ENCODE measurements around the gene PLXNA4.

PLXNA4 gene

GRCh38 chr7:132337450-132338080 lies 238.7 kb downstream of the PLXNA4 start:
- H3K27me3 ChIP-seq (ENCODE audit: low read depth): no peaks in the 10 kb centered on the region
- no peaks in the 10 kb centered on the region for H3K4me1 ChIP-seq
- DNase-seq (ENCODE audit: low spot score in 2 of 2): no peak
- in situ Hi-C loops (cut with MboI; ENCODE audit: low sequenced_read_pairs): no loop called here
- H3K9me3 ChIP-seq: no peaks in the 10 kb centered on the region
- H3K4me3 ChIP-seq: no peak overlapping the region
- no peaks in the 10 kb centered on the region for H3K36me3 ChIP-seq (replicated peaks)

DNA sequence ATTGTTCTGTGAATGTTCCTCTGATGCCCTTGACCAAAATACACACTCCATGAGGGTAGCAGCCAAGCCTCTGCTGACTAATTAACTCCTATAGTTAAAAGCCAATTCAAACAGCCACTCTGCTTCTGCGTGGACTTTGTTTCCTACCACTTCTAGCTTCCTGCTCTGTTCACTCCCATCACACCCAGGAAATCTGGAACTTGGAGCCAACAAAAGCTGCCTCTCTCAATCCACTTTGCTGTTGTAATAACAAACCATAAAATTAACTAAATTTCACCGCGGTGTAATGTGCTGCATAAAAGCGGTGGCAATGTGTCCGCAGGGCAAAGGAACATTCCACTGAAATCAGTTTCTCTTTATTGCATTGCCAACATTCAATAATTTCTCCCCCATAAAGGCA lies 239.5 kb downstream of the PLXNA4 start:
- no peak overlapping the region for H3K4me3 ChIP-seq
- in situ Hi-C loops (cut with MboI; ENCODE audit: low sequenced_read_pairs): no loop called here

GRCh38 chr7:132333301-132333700 lies 243.0 kb downstream of the PLXNA4 start:
- Histone ChIP-seq H3K4me1 (no peaks in the 10 kb centered on the region), H3K27me3 (ENCODE audit: low read depth) (peaks cover 2% of the 10 kb centered on the region; the same call in 1 of the 2 replicates), H3K9me3 (no peaks in the 10 kb centered on the region), H3K4me3 (no peak overlapping the region), H3K36me3 (replicated peaks) (no peaks in the 10 kb centered on the region)
- in situ Hi-C loops (cut with MboI; ENCODE audit: low sequenced_read_pairs): no loop called here
- no peak for DNase-seq (ENCODE audit: low spot score in 2 of 2)

More for the DNA sequence above, 239.5 kb downstream of the PLXNA4 start:
- Histone ChIP-seq H3K9me3 (no peaks in the 10 kb centered on the region), H3K4me1 (no peaks in the 10 kb centered on the region), H3K27me3 (ENCODE audit: low read depth) (no peaks in the 10 kb centered on the region; the same call in 1 of the 2 replicates), H3K36me3 (replicated peaks) (no peaks in the 10 kb centered on the region)
- DNase-seq (ENCODE audit: low spot score in 2 of 2): no peak

GRCh38 chr7:132328760-132329159 lies 247.5 kb downstream of the PLXNA4 start:
- DNase-seq (ENCODE audit: low spot score in 2 of 2): no peak
- Histone ChIP-seq H3K9me3 (no peaks in the 10 kb centered on the region), H3K4me3 (no peak overlapping the region), H3K4me1 (no peaks in the 10 kb centered on the region), H3K27me3 (ENCODE audit: low read depth) (peaks cover 2% of the 10 kb centered on the region; the same call in 1 of the 2 replicates), H3K36me3 (replicated peaks) (no peaks in the 10 kb centered on the region)
- in situ Hi-C loops (cut with MboI; ENCODE audit: low sequenced_read_pairs): no loop called here

DNA sequence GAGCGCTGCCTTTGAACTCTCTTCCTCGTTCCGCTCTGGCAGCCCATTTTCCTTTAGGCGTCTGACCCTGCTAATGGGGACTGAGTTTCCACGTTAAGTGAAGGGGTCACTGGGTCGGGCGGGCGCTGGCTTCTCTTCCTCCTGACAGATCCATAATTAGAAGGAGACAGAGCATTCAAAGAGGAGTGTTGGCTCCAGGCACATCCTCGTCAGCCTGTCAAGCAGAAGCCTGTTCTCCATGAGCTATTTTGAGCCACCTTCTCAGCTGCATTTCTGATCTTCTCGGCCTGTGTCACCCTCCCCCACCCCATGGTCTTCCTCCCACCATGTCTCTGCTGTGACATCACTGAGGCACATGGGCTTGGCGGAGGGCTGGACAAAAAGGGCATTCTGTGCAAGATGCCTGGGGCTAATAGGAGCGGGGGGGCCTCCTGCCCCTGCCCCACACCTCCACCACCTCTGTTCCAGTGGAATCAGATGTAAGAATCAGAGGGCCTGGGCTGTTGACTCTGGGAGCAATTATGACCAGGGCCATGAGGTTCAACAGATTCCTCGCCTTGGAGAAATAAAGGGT lies 248.1 kb downstream of the PLXNA4 start:
- Histone ChIP-seq H3K36me3 (replicated peaks) (no peaks in the 10 kb centered on the region), H3K4me1 (no peaks in the 10 kb centered on the region), H3K27me3 (ENCODE audit: low read depth) (peaks cover 2% of the 10 kb centered on the region; the same call in 1 of the 2 replicates), H3K4me3 (no peak overlapping the region), H3K9me3 (no peaks in the 10 kb centered on the region)
- in situ Hi-C loops (cut with MboI; ENCODE audit: low sequenced_read_pairs): no loop called here
- no peak for DNase-seq (ENCODE audit: low spot score in 2 of 2)

DNA sequence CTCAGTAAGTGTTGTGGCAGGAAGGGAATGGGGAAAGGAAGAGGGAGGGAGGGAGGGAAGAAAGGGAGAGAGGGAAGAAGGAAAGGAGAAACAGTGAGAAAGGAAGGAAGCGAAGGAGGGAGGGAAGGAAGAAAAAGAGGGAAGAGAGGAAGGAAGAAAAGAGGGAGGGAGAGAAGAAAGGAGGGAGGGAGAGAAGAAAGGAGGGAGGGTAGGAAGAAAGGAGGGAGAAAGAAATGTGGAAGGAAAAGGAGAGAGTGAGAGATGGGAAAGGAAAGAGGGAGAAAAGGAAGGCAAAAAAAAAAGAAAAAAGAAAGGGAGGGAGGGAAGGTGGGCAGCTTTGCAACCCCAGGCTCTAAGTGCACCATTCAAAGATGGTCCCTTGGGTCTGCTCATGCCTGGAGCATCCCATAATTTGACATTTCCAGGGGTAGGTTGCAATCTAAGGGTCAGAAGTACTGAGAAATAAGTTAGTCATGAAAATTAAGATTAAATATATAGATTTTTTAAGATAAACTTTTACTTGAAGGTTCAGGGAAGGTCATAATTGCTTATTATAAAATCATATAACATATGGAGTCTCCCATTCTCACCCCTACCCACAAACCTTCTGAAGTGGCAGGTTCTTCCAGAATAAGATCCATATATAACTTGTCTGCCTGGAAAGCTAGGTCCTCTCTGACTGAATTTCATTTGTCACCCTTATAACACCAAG lies 249.2 kb downstream of the PLXNA4 start:
- in situ Hi-C loops (cut with MboI; ENCODE audit: low sequenced_read_pairs): no loop called here
- DNase-seq (ENCODE audit: low spot score in 2 of 2): no peak
- Histone ChIP-seq H3K36me3 (replicated peaks) (no peaks in the 10 kb centered on the region), H3K9me3 (no peaks in the 10 kb centered on the region), H3K4me1 (no peaks in the 10 kb centered on the region), H3K27me3 (ENCODE audit: low read depth) (peaks cover 2% of the 10 kb centered on the region; the same call in 1 of the 2 replicates), H3K4me3 (no peak overlapping the region)

DNA sequence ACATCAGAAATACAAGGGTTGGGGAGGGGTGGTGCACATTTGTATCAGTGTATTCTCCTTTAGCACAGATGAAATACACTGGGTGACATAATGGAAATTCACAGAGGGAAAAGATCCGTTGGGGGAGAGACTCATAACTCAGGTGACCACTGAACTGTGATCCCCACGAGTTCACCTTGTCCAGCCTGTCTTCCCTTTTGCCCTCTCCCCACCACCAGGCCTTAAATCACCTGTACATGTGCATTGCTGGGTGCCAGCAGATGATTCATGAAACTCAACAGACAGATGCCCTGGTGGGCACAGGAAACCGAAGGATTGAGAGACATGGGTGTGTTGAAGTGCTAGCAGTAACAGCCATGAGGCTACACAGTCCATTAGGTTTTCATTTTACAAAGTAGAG lies 253.3 kb downstream of the PLXNA4 start:
- in situ Hi-C loops (cut with MboI; ENCODE audit: low sequenced_read_pairs): no loop called here
- no peak for DNase-seq (ENCODE audit: low spot score in 2 of 2)
- no peaks in the 10 kb centered on the region for H3K4me1 ChIP-seq
- H3K9me3 ChIP-seq: no peaks in the 10 kb centered on the region
- no peak overlapping the region for H3K4me3 ChIP-seq
- H3K27me3 ChIP-seq (ENCODE audit: low read depth): peaks cover 7% of the 10 kb centered on the region
- H3K36me3 ChIP-seq (replicated peaks): no peaks in the 10 kb centered on the region

DNA sequence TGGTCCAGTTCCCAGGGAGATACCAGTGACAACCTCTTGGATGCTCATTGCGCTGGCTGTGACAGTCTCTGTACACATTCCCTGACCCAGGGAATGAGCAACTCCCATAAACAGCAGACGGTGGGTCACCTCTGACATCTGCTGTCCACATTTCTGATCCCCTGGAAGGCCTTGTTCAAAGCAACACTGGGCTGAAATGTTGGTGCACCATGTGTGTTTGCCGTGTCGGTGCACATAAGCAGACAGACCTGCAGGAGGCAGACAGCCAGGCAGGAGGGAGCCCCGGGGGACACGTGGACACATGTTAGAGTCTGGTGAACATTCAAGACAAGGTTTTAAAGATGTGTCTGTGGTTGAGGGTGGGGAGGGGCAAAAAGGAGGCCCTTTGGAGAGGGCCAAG lies 254.9 kb downstream of the PLXNA4 start:
- Histone ChIP-seq H3K27me3 (ENCODE audit: low read depth) (peaks cover 7% of the 10 kb centered on the region), H3K4me3 (no peak overlapping the region), H3K4me1 (no peaks in the 10 kb centered on the region), H3K36me3 (replicated peaks) (no peaks in the 10 kb centered on the region), H3K9me3 (no peaks in the 10 kb centered on the region)
- DNase-seq (ENCODE audit: low spot score in 2 of 2): no peak
- in situ Hi-C loops (cut with MboI; ENCODE audit: low sequenced_read_pairs): no loop called here

GRCh38 chr7:132319481-132319880 lies 256.8 kb downstream of the PLXNA4 start:
- no peaks in the 10 kb centered on the region for H3K9me3 ChIP-seq
- in situ Hi-C loops (cut with MboI; ENCODE audit: low sequenced_read_pairs): loop anchor here (5.0 kb wide), 1 partner anchor 268 kb away; no protein-coding TSS in a partner anchor
- no peak overlapping the region for H3K4me3 ChIP-seq

DNA sequence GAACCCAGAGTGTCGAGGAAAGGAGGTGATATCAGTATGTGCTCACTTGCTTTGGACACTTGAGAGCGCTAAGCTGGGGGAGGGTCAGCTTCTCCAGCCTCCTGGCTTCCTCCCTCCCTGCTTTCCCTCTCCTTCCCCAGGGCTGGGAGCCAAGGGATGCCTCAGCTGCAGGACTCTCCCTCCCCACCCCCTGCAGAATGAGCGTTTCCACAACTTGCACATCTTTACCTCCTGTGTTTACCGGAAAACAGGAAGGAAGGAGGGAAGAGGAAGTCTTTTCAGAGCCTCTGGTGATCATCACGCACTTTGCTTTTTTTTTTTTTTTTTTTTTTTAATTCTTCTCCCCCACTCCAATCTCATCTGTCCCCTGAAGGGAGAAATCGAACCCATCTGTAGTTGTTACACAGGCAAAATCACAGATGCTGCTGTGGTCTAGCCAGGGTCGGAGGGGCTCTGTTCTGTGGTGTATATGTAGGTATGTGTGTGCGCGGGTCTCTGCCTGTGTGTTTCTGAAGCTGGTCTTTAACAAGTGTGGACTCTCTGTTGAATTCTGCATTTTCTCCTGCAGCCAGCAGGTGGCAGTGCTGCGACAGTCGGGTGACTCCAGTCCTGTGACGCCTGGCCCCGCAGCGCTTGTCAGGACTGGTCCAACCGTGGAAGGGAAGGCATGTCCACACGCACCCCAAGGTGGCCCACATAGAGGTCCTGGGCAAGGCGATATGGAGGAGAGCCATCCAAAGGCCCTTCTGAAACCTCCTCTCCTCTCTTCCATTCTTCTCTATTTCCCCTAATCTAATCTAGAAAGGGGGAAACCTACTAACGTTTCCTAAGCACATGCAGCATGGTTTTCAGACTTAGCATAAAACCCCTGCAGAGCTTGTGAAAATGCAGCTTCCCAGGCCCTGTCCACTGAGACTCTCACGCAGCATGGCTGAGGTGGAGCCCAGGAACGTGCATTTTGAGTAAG lies 257.6 kb downstream of the PLXNA4 start:
- peaks cover 7% of the 10 kb centered on the region for H3K27me3 ChIP-seq (ENCODE audit: low read depth)
- in situ Hi-C loops (cut with MboI; ENCODE audit: low sequenced_read_pairs): loop anchor here (5.0 kb wide), 1 partner anchor 269 kb away; no protein-coding TSS in a partner anchor

More at GRCh38 chr7:132319481-132319880, 256.8 kb downstream of the PLXNA4 start:
- no peak for DNase-seq (ENCODE audit: low spot score in 2 of 2)
- Histone ChIP-seq H3K4me1 (no peaks in the 10 kb centered on the region), H3K27me3 (ENCODE audit: low read depth) (peaks cover 7% of the 10 kb centered on the region), H3K36me3 (replicated peaks) (no peaks in the 10 kb centered on the region)

GRCh38 chr7:132317701-132318351 lies 258.4 kb downstream of the PLXNA4 start:
- Histone ChIP-seq H3K4me3 (no peak overlapping the region), H3K36me3 (replicated peaks) (no peaks in the 10 kb centered on the region), H3K9me3 (no peaks in the 10 kb centered on the region), H3K27me3 (ENCODE audit: low read depth) (peaks cover 7% of the 10 kb centered on the region), H3K4me1 (no peaks in the 10 kb centered on the region)
- no peak for DNase-seq (ENCODE audit: low spot score in 2 of 2)
- in situ Hi-C loops (cut with MboI; ENCODE audit: low sequenced_read_pairs): loop anchor here (5.0 kb wide), 1 partner anchor 269 kb away; no protein-coding TSS in a partner anchor

More for the DNA sequence above, 257.6 kb downstream of the PLXNA4 start:
- no peaks in the 10 kb centered on the region for H3K9me3 ChIP-seq
- H3K4me3 ChIP-seq: no peak overlapping the region
- H3K36me3 ChIP-seq (replicated peaks): no peaks in the 10 kb centered on the region
- DNase-seq (ENCODE audit: low spot score in 2 of 2): peak; percentile 73 to 83
- no peaks in the 10 kb centered on the region for H3K4me1 ChIP-seq

DNA sequence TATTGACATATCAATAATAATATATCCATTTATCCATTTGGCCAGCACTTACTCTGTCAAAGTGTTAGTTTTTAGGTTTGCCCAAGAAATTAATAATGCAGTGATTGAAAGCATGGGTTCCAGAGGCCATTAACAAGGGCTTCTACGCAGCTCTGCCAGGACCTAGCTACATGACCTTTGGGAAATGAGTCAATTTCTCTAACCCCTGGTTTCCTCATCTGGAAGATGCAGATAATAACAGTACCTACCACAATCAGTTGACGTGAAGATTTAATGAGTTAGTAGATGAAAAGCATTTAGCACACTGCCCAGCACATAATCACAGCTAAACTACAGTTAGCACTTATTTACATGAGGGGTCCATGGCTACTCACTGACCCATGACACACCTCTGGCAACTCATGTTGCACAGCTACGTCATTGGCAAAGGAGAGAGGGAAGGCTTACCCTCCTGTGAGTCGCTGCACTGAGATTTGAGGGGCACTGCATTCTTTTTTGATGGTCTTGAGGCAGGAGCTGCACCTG lies 263.7 kb downstream of the PLXNA4 start:
- Histone ChIP-seq H3K4me1 (no peaks in the 10 kb centered on the region), H3K36me3 (replicated peaks) (no peaks in the 10 kb centered on the region), H3K9me3 (no peaks in the 10 kb centered on the region), H3K4me3 (no peak overlapping the region), H3K27me3 (ENCODE audit: low read depth) (no peaks in the 10 kb centered on the region)
- in situ Hi-C loops (cut with MboI; ENCODE audit: low sequenced_read_pairs): no loop called here
- DNase-seq (ENCODE audit: low spot score in 2 of 2): no peak

DNA sequence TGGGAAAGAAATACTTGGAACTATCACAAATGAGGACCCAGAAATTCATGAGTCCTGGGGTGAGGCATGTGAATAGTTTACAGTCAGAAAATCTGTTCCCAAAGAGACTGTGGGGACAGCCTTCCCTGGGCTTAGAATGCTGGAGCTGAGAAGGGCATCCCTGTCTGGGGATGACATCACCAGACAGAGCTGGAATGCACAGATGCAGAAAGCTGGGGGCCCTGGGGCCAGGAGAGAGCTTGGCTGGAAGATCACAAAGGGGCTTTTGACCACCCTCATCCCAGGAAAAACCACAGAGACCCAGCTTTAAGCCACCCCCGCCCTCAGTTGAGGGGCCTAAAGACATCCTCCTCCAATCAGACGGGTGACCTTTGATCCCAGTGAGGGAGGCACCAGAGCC lies 264.5 kb downstream of the PLXNA4 start:
- in situ Hi-C loops (cut with MboI; ENCODE audit: low sequenced_read_pairs): no loop called here
- no peaks in the 10 kb centered on the region for H3K36me3 ChIP-seq (replicated peaks)
- H3K4me3 ChIP-seq: no peak overlapping the region
- no peaks in the 10 kb centered on the region for H3K27me3 ChIP-seq (ENCODE audit: low read depth)
- H3K4me1 ChIP-seq: no peaks in the 10 kb centered on the region
- no peak for DNase-seq (ENCODE audit: low spot score in 2 of 2)
- no peaks in the 10 kb centered on the region for H3K9me3 ChIP-seq
